Smooth muscle cell of the brain vasculature (primary cell): ENCODE measurements around the gene G0S2.
"Not testable (repeated sequence)": the region's sequence is repeated elsewhere in the genome, so short reads cannot be mapped to it uniquely, and the experiment has no call there.

Source experiments
- DNase-seq: peaks from one replicate; pipeline ENCODE4 v3.0.0-alpha.2; 2012; ENCODE audit warnings: low read depth, low spot score

The G0S2 gene

DNA sequence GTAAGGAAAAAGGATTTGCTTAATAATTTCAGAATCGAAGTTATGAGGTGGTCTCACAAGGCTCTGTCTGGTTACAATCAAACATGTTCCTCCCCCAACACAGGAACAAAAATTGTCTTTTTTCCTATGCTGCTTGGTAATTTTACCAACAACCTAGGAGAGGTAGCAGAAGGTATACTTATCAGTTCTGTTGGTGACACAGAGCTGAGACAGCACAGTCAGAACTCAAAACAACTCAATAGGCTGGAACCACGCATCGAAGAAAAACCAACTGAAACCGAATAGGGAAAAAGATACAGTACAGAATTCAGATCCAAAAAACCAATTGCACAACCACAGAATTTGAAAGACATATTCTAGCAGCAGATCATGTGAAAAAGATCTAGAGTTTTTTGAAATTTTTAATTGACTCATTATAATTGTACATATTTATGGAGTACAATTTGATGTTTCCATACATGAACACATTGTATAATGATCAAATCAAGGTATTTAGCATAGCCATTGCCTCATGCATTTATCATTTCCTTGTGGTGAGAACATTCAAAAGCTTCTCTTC is 3.8 kb downstream of the G0S2 start:
- DNase-seq: no peak

DNA sequence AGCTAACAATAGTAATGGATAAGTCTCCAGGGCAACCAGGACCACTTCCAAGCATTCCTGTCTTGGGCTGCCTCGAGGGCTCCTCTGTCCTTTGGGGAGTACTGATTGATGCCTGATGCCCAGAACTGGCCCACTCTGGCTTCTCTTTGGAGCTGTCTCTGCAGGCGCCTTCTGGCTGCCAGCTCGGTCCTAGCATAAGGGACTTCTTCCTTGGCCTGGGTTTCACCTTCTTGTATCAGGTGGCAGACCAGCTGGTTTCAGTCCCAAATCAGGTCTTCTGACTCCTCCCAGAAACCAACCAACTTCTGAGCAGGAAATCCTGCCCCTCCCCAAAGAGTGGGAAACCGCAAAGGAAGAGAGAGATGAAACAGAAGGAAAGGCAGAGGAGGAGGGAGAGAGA is 10.6 kb downstream of the G0S2 start:
- no peak for DNase-seq

DNA sequence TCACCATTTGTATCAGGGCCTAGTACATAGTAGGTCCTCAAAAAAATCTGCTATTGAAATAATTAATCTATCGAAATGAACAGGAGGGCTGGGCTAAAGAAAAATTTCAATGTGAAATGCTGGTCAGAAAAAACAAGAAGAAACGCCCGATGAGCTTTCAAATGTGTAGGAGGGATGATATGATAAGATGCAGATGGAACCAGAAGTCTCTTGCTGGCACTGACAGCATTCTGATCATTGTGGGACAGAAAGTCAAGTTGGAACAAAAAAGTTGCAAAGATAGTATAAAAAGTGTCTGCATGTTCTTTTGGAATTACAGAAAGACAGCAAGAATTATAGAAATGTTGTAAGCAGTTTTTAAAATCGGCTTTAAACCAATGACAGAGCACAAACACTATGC is 11.1 kb downstream of the G0S2 start:
- no peak for DNase-seq

DNA sequence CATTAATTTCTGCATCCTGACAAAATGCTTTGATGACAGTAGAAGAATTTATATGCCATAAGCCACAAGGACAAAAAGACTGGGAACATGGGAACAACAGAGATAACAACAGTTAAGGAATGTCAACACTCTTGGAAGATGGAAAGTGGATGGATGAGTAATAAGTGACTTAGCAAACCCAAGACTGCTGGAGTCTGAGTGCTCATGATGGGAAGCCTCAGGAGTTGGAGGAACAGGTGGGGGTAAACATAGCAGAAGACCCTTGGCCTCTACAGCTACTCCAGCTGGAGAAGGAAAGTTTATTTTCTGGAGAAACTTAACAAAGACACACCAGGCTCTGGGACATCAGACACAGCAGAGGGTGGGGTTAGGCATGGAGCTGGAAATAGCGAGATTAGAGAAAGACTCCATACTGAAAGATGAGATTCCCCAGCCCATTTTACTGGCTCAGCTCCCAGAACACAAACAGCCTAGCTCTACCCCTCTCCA is 13.6 kb downstream of the G0S2 start:
- DNase-seq: no peak

DNA sequence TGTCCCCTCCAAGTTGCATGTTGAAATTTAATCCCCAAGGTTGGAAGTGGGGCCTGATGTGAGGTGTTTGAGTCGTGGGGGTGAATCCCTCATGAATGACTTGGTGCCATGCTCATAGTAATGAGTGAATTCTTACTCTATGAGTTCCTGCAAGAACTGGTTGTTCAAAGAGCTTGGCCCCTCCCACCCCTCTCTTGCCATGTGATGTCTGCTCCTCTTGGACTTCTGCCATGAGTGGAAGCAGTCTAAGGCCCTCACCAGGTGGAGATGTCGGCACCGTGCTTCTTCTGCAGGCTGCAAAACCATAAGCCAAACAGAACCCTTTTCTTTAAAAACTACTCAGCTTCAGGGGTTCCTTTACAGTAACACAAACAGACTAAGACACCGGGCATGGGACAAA is 14.3 kb downstream of the G0S2 start:
- no peak for DNase-seq

DNA sequence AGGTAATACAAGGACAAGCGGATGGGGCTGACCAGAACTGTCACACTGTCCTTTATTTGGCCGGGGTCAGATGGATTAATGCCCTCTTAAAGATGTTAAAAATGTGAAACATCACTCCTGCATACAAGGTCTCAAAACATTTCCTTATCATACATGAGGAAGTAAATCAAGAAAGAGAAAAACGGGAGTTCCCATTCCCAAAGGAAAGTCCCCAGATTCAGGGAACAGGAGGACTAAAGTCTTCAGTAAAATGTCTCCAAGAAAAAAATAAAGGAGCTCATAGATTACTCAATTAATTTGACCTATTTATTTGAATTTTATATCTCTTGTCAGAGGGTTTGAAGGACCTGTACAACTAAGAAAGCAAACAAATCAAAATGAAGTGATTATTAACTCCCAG is 16.0 kb downstream of the G0S2 start:
- DNase-seq: no peak

DNA sequence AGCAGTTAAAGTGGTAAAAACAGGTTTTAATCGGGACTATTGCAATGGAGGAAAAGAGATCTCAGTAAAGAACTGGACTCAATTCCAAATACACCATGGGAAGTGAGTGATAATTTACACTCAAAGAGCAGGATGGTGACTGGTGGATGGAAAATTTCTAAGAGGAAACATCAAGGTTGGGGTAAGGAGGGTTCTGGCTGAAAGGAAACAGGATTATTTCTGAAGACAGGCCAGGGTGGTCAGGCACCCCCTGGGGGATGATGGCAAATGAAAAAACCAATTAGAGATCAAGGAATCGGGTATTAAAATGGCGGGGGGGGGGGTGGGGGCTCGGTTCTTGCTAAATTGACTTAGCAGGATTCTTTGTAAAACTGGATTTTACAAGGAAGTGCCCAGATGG is 17.1 kb downstream of the G0S2 start:
- no peak for DNase-seq

DNA sequence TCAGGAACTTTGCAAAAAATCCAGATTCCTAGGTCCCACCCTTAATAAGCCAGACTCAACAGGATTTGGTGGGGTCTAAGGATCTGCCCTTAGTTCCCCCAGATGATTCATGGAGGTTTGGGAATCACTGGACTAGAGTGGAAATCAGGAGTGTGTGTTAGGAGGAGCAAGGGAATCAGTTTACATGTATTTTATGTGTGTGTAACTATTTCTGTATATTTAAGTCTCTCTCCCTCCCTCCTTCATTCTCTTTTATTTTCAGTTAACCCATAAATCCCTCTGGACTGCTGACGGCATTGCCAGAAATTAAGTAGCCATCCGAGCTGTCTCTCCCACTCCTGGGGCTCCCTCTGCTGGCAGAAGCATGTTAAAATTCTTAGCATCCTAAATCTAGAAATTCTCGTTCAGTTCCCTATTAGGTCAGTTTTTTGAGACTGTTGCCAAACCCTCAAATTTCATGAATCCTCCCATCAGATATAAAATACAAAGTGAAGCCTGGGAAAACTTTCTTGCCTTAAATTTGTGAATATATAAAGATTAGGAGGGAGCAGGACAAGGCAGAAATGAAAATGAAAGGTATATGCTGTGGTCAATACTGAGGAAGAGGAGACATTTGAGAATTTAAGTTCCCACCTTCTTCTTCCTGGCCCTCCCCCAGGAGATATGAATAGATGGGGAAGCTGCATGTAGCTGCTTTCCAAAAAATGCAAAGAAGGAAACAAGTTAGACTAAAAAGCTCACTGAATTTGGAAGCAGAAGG is 17.7 kb downstream of the G0S2 start:
- DNase-seq: peak; percentile 76

DNA sequence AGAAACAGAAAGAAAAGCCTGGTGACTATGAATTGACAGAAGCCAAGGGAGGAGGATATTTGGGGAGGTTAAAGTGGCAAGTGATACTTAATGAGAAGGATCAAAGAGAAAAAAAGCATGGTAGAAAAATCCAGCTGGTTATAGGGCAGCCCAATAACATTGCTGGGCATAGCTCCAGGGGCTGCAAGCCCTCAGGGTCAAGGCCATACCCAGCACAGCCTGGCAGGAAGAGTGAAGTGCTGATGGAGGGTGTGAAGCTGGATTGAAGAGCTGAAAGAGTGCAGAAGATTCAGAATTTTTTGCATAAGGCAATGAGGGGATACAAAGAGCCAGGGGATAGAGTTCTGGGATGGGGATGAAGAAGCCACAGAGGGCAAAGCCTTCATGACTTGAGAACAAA is 21.5 kb downstream of the G0S2 start:
- no peak for DNase-seq

DNA sequence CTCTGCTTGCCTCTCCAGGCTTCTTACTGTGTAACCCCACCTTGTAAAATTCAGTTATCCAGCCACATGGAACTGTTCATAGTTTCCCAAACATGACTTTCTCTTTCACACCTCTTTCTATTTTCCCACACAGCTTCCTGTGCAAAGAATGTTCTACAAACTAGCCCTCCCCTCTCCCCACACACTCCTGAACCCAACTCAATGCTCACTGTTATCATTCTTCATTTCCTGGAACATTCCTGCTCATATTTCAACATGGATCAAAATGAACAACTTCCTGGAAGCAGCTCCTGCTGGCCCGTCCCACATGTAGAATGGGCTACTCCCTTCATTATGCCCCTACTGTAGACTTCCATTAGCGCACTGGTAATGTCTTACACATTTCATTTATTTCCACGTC is 21.9 kb downstream of the G0S2 start:
- no peak for DNase-seq

DNA sequence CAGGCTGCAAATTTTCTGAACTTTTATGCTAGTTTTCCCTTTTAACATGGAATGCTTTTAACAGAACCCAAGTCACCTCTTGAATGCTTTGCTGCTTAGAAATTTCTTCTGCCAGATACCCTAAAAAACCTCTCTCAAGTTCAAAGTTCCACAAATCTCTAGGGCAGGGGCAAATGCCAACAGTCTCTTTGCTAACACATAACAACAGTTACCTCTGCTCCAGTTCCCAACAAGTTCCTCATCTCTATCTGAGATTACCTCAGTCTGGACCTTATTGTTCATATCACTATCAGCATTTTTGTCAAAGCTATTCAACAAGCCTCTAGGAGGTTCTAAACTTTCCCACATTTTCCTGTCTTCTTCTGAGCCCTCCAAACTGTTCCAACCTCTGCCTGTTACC is 25.5 kb downstream of the G0S2 start:
- not testable (repeated sequence) for DNase-seq

DNA sequence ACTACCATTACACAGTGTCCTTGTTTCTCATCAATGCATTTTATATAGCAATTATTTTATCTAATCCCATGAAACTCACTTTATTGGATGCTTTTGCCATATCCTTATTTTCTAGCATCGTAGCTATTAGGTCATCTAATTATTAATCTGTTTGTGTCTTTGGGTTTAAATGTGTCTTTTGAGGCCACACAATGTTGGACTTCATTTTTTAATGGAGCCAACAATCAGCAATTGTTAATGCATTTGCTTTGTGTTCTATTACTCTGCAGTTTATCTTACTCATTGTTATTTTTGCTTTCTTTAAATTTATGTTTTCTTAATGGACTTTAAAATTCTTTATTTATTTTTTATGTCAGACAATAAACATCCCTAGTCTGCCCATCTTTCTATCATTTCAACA is 27.6 kb downstream of the G0S2 start:
- DNase-seq: no peak

DNA sequence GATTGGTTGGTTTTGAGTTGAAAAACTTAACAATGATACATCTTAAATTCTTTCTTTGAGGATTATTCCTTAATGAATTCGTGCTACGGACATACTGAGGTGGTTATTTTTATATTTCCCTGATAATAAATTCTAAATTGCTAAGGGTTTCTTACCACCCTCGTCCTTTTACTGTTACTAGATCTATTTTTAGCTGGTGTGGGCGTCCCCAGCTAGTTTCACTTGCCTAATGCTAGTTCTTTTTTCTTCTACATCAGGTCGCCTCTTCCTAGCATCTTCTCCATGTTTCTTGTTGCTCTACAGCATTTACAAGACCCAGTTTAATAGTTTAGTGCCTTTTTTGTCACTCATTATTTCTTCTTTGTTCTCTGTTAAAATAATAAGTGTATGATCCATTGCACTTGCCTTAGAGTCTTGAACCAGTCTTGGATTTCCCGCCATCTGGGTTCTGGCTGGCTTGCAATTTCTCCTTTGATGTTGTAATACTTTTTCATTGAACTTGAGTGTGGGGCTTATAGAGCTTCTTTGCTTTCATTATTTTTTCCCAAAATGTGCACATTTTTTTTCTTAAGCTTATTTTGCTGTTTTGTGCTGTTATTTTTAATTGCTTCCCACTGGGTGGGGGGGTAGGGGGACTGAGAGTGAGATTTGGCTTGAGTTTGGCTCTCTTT is 28.8 kb downstream of the G0S2 start:
- no peak for DNase-seq

DNA sequence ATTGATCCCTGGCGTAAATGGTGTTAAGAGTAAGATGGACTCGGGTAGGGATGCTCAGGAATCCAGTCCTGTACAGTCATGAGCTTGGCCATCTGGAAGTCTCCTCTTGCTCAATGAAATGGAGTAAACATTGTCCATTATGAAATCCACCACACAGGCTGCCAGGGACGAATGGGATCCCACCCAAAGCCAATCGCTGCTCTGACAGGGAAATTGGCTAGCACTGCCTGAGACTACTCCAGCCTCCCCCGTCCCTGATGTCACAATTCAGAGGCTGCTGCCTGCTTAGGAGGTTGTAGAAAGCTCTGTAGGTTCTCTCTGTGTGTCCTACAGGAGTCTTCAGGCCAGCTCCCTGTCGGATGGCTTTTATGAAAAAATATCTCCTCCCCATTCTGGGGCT is 29.4 kb downstream of the G0S2 start, which contains the start of gene HSD11B1:
HSD11B1 (plus strand) TSS at position 263 of the 400 bp plus-strand sequence; CDS start at position 360, 97 bp downstream.
- DNase-seq: no peak

DNA sequence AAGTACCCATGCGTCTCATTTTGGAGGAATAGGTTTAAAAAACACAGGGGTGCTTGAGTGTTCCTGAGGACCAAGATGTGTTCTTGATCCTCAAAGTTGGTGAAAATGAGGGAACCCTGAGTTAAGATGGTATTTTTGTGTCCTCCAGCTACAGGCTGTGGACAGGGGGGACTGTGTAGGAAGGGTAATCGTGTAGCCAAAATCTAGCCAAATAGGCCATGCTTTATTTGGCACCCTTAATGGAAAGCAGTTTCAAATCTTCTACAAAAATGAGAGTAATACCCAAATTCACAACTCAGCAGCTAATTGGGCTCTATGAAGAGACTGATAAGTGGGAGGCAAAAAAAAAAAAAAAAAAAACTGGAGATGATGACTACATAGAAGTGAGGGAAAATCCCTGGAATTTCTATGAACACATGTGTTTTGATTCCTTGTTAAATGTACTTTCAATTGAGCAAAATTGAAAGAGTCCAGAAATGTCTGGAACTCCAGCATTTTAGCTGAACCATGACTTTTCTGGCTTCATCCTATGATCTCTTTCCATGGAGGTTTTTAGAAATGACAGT is 29.9 kb downstream of the G0S2 start:
- no peak for DNase-seq

DNA sequence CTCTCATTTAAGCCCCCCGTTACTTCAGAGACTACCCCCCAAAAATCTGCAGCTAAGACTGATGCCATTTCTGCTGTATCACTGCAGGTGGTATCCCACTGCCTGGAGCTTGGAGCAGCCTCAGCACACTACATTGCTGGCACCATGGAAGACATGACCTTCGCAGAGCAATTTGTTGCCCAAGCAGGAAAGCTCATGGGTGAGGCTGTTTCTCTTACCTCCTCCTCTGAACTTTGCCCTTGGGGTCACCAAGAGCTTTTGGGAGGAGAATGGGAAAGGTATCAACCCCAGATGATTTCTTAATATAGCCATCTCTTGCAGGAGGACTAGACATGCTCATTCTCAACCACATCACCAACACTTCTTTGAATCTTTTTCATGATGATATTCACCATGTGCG is 31.4 kb downstream of the G0S2 start:
- DNase-seq: no peak

DNA sequence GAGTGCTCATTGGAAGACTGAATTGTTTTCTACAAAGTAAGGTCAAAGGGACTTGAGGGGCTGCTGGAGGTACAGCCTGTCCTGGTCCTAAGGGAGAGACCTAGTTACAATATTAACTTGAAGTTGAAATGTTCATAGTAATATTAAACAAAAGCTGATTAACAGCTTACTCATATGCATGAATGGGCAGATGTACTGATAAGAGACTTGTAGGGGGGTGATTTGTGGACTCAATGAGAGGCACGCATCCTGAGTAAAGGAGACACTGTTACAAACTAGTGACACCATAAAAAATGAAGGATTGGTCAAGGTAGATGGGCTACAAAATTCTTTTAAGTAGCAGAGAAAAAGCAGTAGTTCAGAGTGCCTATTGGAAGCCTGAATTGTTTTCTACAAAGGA is 32.1 kb downstream of the G0S2 start:
- DNase-seq: no peak

DNA sequence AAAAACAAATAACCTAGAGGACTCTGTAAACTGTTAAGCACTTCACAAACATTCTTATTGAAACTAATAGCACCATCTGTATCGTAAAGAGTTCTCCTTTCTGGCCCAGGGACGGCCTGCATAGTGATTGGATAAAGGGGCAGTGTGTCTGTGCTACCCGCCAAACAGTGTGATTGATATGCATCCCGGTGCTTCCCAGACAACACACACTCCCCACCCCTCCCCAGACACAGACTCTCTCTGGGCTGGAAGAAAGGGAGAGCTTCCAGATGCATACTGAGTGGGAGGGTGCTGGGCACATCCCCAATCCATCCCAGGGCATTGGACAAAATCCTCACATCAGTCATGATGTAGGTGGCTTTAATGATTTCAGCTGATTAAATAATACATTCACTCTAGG is 33.1 kb downstream of the G0S2 start:
- DNase-seq: no peak

DNA sequence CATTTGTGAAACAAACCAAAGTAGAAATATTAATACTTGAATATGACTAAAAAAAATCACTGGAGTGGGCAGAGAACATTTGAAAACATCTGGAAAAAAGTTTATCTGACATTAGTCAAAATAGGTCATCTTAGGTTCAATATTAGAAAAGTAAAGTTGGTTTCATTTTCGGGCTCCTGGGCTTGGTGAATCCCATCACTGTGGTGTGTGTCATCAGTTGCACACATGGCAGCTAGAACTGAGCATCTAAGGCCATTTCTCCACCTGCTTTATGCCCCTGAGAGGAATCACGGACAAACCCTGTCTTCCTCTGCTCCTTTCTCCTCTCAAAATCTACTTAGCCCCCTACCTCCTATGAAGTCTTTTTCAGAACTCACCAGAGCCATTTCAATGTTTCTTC is 34.9 kb downstream of the G0S2 start:
- DNase-seq: no peak

DNA sequence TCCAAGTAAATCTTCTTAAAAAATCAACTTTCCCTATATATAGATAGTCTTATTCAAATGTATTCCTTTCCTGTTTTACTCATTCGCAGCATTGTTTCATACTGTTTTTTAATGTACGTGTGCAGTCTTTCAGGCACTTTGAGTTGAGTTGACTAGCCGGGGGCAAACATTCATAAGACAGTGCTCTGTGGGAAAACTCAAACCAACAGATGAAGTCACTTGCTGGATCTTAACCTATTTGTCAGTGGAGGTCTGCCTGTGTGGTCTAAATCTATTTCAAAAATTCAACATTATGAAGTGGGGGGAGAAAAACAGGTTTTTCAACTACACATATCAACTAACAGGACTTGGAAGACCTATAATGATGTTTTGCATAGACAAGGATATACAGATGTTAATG is 35.6 kb downstream of the G0S2 start:
- no peak for DNase-seq

DNA sequence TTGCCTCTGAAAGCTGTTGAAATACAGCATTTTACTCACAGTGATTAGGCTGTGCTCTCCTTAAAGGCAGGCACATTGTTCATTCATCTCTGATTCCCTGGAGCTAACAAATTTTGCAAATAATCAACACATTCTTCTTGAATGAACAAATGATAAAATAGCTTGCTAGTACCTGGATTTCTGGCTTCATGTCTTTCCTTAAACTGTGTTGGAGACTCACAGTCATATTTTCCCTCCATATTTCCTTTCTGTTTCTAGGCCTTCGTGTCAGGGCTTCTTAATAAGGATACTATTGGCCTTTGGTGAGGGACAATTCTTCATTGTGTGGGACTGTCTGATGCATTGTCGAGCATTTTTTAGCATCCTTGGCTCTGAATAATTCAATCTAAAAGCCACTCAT is 39.1 kb downstream of the G0S2 start:
- no peak for DNase-seq

DNA sequence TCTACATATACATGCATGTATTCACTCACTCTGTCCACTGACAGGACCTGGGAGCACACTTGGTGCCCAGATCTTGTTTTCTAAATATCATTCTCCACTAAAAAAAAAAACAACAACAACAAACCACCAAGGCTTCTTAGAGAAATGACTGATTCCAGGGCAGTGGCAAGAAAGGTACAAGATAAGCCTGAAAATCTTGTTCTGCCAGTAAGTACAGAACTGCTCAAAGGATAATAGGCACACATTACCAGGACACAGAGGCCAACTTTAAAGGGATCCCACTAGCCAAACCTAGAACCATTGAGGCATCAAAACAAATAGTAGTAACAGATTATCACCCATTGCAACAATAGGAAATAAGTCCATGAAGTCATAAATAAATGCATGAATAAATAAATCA is 40.1 kb downstream of the G0S2 start:
- no peak for DNase-seq

DNA sequence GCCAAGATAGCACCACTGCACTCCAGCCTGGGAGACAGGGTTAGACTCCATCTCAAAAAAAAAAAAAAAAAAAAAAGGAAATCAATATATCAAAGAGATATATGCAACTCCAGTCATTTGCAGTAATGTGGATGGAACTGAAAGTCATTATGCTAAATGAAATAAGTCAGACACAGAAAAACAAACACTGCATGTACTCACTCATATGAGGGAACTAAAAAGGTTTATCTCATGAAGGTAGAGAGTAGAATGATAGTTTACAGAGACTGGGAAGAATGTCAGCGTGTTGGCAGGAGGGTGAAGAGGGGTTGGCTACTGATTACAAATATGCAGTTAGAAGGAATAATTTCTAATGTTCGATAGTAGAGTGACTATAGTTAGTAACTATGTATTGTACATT is 42.6 kb downstream of the G0S2 start:
- DNase-seq: no peak
